Transverse colon (tissue), 4 donors: ENCODE data around the gene RASAL1.

Experiments
- CTCF ChIP-seq, 5 experiments: fragments of 200-600 bp in 3 of 5; fragments of 450-650 bp in 2 of 5; sonication (generic) in 3 of 5; IDR thresholded peaks; 1 replicate in 2 of 5; 2 replicates in 3 of 5; pipeline ENCODE4 v1.5.1; 2016 to 2017; ENCODE audit warnings: antibody characterized with exemption in 5 of 5, inconsistent platforms in 3 of 5, mild to moderate bottlenecking in 2 of 5, moderate library complexity in 1 of 5
- EP300 ChIP-seq: sonication (generic); formaldehyde crosslinking; IDR thresholded peaks from one replicate; pipeline ENCODE4 v1.6.1; 2017; ENCODE audit warnings: antibody characterized with exemption, low read depth
- POLR2A ChIP-seq: fragments of 450-650 bp; IDR thresholded peaks from one replicate; pipeline ENCODE4 v1.6.1; 2016; ENCODE audit warnings: antibody characterized with exemption, mild to moderate bottlenecking, moderate library complexity
- POLR2AphosphoS5 ChIP-seq, 3 donors: sonication (generic); formaldehyde crosslinking; IDR thresholded peaks; one replicate each; pipeline ENCODE4 v1.6.1; 2016; ENCODE audit warnings: antibody characterized with exemption in 3 of 3

- no peak for TF ChIP-seq CTCF (IDR thresholded peaks at IDR 0.05)
- no peak for TF ChIP-seq POLR2A
- no peak for TF ChIP-seq EP300
- peak in 2 of 3 donors; percentile 22 to 34 for TF ChIP-seq POLR2AphosphoS5 (IDR thresholded peaks at IDR 0.05)
These were observed 1.5 kb upstream of the RASAL1 start for GRCh38 chr12:113136990-113137511.
